ENCODE results near the gene UBAC2.

UBAC2 gene

DNA sequence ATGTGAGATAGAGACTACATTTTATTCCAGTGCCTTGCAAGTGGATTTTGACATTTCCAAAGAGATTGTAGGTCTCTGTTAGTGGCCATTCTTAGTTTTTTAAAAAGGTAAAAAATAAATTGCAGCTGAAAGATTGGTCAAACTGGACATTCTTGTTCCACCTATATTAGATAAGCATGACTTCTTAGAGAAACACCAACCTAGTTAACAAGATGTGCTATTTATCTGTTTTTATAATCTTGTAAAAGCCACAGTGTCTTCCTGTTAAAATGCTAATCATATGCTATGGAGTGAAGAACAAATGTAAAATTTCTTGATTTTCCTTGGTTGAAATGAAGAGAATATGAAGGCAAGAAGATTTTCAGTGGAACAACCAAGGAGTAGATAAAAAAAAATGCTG lies 140.0 kb downstream of the UBAC2 start:
- no peak for DNase-seq (ENCODE audit: low spot score)

GRCh38 chr13:99341969-99342722 lies 141.5 kb downstream of the UBAC2 start:
- no peak for DNase-seq (ENCODE audit: low spot score)

DNA sequence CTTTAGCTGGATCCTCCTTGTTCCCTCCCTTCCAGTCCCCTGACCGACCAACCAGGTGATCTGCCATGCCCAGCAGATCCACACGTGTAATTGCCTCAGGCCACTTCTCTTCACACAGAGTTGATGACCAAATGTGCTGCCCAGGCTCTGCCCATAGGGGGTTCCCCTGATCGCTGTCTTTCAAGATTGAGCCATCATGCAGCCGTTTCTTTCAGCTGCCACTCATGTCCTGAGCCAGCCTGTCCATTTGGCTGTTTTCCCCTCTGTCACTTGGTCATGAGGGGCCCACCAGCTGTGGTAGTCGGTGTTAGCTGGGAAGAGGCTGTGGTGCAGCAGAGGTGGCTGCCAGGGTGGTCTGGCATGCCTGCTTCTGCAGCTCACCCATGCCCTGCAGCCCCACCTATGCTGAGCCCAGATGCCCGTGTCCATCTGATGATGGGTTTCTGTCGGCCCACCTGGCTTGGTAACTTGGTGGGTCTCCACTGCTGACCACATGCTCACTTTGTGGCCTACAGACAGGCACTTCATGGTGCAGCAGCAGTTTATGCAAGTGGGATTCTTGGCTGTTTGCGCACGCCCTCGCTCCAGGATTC lies 142.2 kb downstream of the UBAC2 start:
- no peak for DNase-seq (ENCODE audit: low spot score)

DNA sequence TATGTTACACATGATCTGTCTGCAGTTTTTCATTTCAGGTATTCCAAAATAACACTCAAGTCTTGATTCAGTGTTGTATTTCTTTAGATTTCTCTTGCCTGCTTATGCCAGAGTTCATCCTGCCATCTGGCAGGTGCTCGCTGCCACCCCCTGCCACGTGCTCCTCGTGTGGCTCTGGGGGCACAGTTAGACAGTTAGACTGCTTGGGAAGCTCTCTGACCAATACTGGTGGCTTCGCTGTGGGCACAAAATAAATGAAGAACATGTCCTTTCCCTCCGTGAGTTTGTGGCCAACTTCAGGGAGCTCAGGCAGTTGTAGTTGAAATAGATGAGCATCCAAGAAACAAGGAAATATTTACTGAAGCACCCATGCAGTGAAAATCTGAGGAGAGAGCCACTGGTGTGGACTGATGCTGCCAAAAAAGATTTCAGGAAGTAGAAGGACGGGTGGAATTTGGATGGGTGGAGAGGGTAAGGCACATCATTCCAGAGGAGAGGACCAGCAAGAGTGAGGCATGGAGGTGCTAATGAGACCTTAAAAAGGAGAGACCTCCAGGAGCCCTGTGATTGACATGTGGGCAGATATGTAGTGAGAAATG lies 144.1 kb downstream of the UBAC2 start:
- no peak for DNase-seq (ENCODE audit: low spot score)

GRCh38 chr13:99345345-99345744 lies 144.7 kb downstream of the UBAC2 start:
- DNase-seq (ENCODE audit: low spot score) = no peak

DNA sequence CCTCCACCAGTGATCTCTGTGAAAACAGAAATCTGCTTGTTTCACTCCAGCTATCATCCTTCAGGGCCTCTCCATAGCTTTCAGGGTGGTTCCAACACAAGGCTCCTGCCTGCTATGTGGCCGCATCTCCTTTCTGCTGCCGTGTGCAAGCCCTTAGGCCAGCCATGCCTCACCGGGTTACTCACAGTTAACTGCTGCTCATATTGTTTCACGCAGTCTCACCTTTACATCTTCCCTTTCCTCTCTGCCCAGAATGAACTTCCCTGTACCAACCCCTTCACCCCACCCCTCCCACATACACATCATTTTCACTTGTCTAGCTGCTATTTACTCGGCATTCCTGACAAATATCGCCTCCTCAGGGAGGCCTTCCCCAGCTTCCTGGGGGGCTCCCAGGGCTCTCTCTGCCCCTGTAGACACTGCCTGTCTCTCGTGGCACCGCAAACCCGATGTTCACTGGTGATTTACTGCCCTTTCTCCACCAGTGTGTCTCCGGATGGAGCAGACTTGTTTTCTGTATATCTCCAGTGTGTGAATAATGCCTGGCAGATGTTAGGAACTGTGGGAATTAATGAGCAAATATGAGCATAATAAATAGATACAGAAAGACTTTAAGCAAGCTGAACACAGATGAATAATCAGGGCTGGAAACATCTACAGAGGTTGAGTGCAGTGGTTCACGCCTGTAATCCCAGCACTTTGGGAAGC lies 145.8 kb downstream of the UBAC2 start:
- no peak for DNase-seq (ENCODE audit: low spot score)

DNA sequence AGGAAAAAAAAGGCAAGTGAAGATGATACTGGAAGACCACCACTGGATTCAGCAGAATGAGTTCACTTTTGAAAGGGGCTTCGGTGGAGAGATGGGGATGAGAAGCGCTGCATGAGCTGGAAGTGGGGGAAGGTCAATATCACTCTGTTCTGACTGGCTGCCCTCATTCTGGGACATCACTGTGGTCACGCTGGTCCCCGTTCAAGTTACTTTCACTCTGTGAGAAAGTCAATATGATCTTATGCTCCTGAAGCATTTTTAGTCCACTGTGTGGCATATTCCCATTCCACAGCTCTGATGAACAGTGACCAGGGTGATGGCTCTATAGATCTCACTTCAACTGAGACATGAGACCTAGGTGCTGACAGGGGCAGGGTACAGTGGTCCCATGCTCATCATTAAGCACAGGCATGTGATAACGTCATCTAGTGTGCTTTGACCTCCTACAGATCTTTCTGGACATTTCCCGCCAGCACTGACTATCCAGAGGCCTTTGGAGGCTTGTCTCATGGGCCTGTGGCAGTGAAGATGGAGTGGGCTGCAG lies 146.8 kb downstream of the UBAC2 start:
- DNase-seq (ENCODE audit: low spot score) = no peak

- DNase-seq (ENCODE audit: low spot score) = no peak
These were observed 147.3 kb downstream of the UBAC2 start for GRCh38 chr13:99347911-99348451.

DNA sequence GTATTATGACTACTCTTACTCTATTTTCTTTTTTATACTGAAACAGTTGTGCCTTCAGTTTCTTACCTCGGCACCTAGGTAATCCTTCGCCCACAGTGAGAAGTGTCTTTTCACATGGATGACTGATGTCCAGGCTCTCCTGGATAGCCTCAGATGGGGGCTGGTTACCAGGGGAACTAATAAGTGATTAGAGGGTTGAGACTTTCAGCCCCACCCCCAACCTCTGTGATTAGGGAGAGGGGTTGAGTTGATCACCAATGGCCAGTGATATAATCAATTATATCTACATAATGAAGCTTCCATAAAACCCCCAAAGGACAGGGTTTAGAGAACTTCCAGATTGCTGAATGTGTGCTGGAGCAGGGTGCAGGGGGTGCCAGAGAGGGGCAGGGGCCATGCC lies 149.5 kb downstream of the UBAC2 start:
- no peak for DNase-seq (ENCODE audit: low spot score)

GRCh38 chr13:99351772-99352171 lies 151.1 kb downstream of the UBAC2 start:
- DNase-seq (ENCODE audit: low spot score) = no peak

DNA sequence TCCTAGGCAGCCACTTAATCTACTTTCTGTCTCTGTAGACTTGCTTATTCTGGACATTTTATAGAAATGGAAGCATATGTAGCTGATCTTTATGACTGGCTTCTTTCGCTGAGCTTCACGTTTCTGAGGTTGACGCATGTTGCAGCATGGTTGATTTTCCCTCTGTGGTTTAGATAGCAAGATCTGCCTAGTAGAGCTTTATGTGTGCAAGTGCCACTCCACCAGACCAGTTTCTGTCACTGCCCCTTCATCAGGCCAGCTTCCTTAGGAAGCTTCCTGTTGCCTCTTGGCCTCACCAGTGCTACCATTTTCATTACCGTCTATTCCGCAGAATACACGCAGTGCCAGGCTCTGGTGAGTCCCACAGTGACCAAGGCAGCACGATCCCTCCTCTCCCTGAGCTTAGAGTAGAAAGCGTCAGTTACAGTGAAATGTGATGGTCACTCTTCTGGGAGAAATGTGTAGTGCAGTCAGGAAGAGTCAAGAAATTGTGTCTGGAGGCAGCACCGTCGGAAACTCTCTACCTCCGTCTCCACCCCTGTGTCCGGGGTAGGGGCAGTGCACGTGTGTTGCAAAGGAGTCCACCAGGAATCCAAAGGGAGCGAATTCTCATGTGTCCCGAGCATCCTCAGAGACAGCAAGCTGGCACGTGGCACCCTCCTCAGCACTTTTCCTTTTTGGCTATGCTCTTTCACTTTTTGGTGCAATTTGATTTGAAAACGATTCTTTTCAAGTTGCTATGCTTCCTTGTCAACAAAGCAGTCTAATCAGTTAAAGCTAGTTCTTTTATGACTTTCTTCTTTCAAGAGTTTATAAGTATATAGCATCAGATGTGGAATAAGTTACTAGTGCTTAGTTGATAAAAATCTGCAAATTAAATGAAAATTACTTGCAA lies 151.9 kb downstream of the UBAC2 start:
- DNase-seq (ENCODE audit: low spot score) = no peak

- DNase-seq (ENCODE audit: low spot score) = no peak
These were observed 152.6 kb downstream of the UBAC2 start for GRCh38 chr13:99353246-99353600.

- DNase-seq (ENCODE audit: low spot score) = no peak
These were observed 153.2 kb downstream of the UBAC2 start for GRCh38 chr13:99353836-99354235.

DNA sequence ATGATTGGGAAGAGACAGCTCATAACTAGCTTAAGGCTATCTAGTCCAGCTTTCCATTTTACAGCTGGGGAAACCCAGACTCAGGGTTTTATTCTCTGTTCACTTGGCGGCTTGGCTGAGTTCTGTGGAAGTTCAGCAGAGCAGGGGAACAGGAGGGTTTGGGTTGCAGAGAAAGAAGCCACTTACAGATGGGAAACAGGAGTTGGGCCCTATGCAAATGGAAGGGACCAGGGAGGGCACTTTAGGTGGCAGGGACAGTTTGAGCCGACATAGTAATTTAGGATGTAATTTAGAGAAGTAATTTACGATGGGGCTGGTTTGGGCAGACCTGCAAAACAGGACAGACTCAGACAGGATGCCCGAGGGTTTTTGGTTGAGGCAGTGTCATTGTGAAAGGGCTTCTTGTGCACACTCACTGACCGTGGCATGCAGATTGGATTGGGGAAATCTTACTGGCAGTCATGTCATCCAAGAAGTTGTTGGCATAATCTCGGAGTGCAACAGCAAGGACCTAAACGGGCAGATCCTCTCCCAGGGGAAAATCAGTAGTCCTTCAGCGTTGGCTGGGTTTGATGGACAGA lies 153.8 kb downstream of the UBAC2 start:
- no peak for DNase-seq (ENCODE audit: low spot score)

- DNase-seq (ENCODE audit: low spot score) = no peak
These were observed 154.8 kb downstream of the UBAC2 start for GRCh38 chr13:99355267-99356011.

GRCh38 chr13:99356012-99356261 lies 155.3 kb downstream of the UBAC2 start:
- no peak for DNase-seq (ENCODE audit: low spot score)

DNA sequence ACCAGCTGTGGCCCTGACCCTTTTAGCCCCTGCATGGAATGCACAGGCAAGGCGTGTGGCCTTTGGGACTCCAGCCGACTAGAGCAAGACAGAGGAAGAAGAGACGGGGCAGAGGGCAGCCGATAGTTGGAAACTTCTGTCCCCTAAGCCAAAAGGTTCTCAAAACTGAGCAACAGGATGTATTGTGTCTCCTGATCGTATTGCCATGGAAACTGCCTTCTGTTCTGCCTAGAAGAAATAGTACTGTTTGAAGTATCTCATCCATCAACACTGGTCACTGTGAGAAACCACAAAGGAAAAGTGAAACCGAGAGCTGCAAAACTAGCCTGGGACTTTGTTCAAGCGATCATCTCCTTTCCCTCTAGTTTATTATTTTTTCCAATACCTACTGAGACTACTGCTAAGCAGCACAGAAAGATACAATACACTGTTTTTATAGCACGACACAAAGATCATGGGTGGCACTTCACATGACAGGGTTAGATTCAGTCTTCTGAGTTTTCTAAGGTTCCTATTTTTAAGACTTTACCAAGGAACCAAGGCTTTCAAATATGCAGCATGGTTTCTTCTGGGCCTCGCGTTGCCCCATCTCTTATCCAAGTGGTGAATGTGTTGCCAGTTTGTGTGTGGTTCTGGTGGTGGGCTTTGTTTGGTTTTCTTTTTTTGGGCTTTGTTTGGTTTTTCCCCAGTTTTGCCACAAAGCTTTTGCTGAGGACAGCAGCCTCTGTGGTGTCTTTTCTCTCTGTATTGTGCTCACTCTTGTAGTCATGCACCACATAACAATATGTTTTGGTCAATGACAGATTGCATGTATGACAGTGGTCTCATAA lies 155.8 kb downstream of the UBAC2 start:
- DNase-seq (ENCODE audit: low spot score) = no peak

- DNase-seq (ENCODE audit: low spot score) = no peak
These were observed 156.5 kb downstream of the UBAC2 start for GRCh38 chr13:99357131-99357596.

GRCh38 chr13:99357941-99358340 lies 157.3 kb downstream of the UBAC2 start:
- no peak for DNase-seq (ENCODE audit: low spot score)

GRCh38 chr13:99359528-99359927 lies 158.9 kb downstream of the UBAC2 start:
- DNase-seq (ENCODE audit: low spot score) = no peak
